K562 (cell line): ENCODE results near the gene LSS. TPM values are rescaled to one million over a fixed set of nuclear protein-coding genes. Genes with fewer than 3 reads are reported as not detected.

ENCODE experiments used
- BCOR ChIP-seq: fragments of 450-650 bp; IDR thresholded peaks from 2 replicates; pipeline ENCODE4 v1.6.1; 2016
- NFATC3 ChIP-seq: fragments of 450-650 bp; IDR thresholded peaks from 2 replicates; pipeline ENCODE4 v1.6.1; 2017; ENCODE audit warnings: mild to moderate bottlenecking
- NR2C2 ChIP-seq, 2 experiments: fragments of 200-800 bp in 1 of 2; sonication (Bioruptor generic) in 1 of 2; sonication (generic) in 1 of 2; formaldehyde crosslinking in 1 of 2; IDR thresholded peaks; 2 replicates each; pipeline versions ENCODE4 v1.6.1 to v1.8.0; 2016 to 2022; ENCODE audit warnings: mild to moderate bottlenecking in 1 of 2, missing compliant biosample characterization in 1 of 2, missing genetic modification characterization in 1 of 2, missing genetic modification reagents in 1 of 2
- PML ChIP-seq: IDR thresholded peaks from 2 replicates; pipeline ENCODE4 v1.6.1; 2012; ENCODE audit warnings: low read length, inconsistent platforms
- RBM22 ChIP-seq: fragments of 200-400 bp; formaldehyde crosslinking; IDR thresholded peaks from 2 replicates; pipeline ENCODE4 v1.6.1; 2018; ENCODE audit warnings: low read length, low read depth; ENCODE audit not compliant: poor library complexity, severe bottlenecking
- SIN3A ChIP-seq, 2 experiments: fragments of 150-350 bp in 1 of 2; IDR thresholded peaks; 2 replicates each; pipeline ENCODE4 v1.6.1; 2011 to 2016; ENCODE audit warnings: borderline replicate concordance in 2 of 2, low read depth in 2 of 2, low read length in 2 of 2, mild to moderate bottlenecking in 2 of 2, moderate library complexity in 2 of 2; ENCODE audit not compliant: control insufficient read depth in 1 of 2
- SIN3B ChIP-seq: fragments of 450-650 bp; IDR thresholded peaks from 2 replicates; pipeline ENCODE4 v1.6.1; 2017; ENCODE audit warnings: low read depth, mild to moderate bottlenecking, moderate library complexity
- ZNF780A ChIP-seq: fragments of 250-450 bp; sonication (Bioruptor Pico); IDR thresholded peaks from 2 replicates; pipeline ENCODE4 v1.5.0; 2021; ENCODE audit warnings: mild to moderate bottlenecking
- polyA plus RNA-seq, 8 experiments: library from polyadenylated mRNA; depleted of rRNA in 4 of 8; stranded (reverse) in 5 of 8; unstranded in 3 of 8; fragments of >200 nt; fragmentation: Nextera tagmentation in 2 of 8; fragmentation: Illumina TruSeq in 1 of 8; extraction: Ambion mirVana in 2 of 8; extraction: Trizol in 1 of 8; gene quantifications; 2 replicates each; pipeline versions ENCODE4 v1.2.1 to v1.2.3, GENCODE V29; 2011 to 2014; ENCODE audit warnings: inconsistent platforms in 1 of 8, missing spikeins in 1 of 8
- total RNA-seq, 7 experiments: library from RNA; depleted of rRNA in 6 of 7; stranded (reverse); fragments of >200 nt in 6 of 7; fragmentation: Illumina TruSeq in 2 of 7; extraction: Trizol in 2 of 7; gene quantifications; 2 replicates each; pipeline versions ENCODE4 v1.2.1 to v1.2.3, GENCODE V29; 2011 to 2021; ENCODE audit warnings: low replicate concordance in 1 of 7
- TF ChIP-seq, protein P1 (sequence below), 2 experiments: fragments of 450-650 bp; conservative IDR thresholded peaks; 2 replicates each; pipeline ENCODE4 v1.6.1; 2017; ENCODE audit warnings: mild to moderate bottlenecking in 2 of 2, moderate library complexity in 2 of 2
- TF ChIP-seq, protein P2 (sequence below): sonication (generic); formaldehyde crosslinking; IDR thresholded peaks from 2 replicates; pipeline ENCODE4 v1.8.0; 2022; ENCODE audit warnings: missing genetic modification reagents, mild to moderate bottlenecking, borderline replicate concordance
- TF ChIP-seq, protein P3 (sequence below): fragments of 450-650 bp; formaldehyde crosslinking; IDR thresholded peaks from 2 replicates; pipeline ENCODE4 v1.4.0; 2022; ENCODE audit warnings: missing genetic modification characterization
- TF ChIP-seq, protein P4 (sequence below), 2 experiments: IDR thresholded peaks; 2 replicates each; pipeline ENCODE4 v1.6.1; 2011; ENCODE audit warnings: borderline replicate concordance in 1 of 2, control low read depth in 1 of 2, low read depth in 1 of 2, low read length in 1 of 2, mild to moderate bottlenecking in 1 of 2, mixed read lengths in 1 of 2, moderate library complexity in 1 of 2; ENCODE audit not compliant: insufficient read depth in 1 of 2, insufficient read length in 1 of 2, poor library complexity in 1 of 2, severe bottlenecking in 1 of 2; ENCODE audit errors: extremely low read depth in 1 of 2
- TF ChIP-seq, protein P5 (sequence below): fragments of 450-650 bp; formaldehyde crosslinking; IDR thresholded peaks from 2 replicates; pipeline ENCODE4 v1.4.0; 2020; ENCODE audit warnings: mild to moderate bottlenecking, moderate library complexity
- TF ChIP-seq, protein P6 (sequence below): sonication (generic); formaldehyde crosslinking; IDR thresholded peaks from 2 replicates; pipeline ENCODE4 v1.8.0; 2023; ENCODE audit warnings: mild to moderate bottlenecking, missing genetic modification reagents

LSS gene
- total and polyA plus RNA-seq, 9 of the 15 experiments (the other 6 are each of a cell fraction or from before 2014, with no cell fraction given): 2.2 to 89.5 (median 37.4) TPM

DNA sequence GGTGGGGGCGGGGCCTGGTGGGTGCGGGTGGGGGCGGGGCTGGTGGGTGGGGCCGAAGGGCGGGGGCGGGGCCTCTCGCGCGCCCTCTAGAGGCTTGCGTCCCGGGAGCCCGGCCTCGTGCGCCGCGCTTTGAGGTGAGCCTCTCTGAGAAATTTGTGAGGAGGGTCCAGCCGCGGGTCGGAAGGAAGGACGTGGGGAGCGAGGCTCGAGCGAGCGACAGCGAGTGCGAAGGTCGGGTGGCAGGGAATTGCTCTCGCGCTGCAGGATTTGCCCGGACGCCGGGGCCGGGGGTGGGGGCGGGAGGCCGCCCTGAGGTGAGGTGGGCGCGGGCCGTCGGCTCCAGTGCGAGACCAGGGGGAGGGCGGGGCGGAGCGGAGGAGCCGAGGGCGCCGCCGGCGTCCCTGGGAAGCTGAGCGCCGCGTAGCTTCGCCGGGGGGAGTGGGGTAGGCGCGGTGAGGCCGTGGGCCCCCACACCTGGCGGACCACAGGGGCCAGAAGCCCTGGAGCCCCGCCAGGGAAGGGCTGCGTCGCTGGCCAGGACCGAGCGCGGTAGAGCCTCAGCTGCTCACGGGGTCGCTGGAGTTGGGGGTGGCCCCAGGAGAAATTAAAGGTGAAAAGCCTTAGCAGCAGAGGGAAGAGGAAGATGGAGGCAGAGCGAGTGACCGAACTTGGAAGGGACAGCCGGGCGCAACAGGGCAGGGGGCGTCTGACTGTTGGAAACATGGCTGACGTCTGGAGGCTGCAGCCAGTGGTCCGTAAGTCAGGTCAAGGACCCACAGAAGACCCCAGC, 754 bp upstream of the LSS start (continued):
- TF ChIP-seq, protein P1, sequence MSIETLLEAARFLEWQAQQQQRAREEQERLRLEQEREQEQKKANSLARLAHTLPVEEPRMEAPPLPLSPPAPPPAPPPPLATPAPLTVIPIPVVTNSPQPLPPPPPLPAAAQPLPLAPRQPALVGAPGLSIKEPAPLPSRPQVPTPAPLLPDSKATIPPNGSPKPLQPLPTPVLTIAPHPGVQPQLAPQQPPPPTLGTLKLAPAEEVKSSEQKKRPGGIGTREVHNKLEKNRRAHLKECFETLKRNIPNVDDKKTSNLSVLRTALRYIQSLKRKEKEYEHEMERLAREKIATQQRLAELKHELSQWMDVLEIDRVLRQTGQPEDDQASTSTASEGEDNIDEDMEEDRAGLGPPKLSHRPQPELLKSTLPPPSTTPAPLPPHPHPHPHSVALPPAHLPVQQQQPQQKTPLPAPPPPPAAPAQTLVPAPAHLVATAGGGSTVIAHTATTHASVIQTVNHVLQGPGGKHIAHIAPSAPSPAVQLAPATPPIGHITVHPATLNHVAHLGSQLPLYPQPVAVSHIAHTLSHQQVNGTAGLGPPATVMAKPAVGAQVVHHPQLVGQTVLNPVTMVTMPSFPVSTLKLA (conservative IDR thresholded peaks at IDR 0.05): peak in 1 of 2 experiments; percentile 78; a peak in 3 of 4 replicates
- TF ChIP-seq, protein P2, sequence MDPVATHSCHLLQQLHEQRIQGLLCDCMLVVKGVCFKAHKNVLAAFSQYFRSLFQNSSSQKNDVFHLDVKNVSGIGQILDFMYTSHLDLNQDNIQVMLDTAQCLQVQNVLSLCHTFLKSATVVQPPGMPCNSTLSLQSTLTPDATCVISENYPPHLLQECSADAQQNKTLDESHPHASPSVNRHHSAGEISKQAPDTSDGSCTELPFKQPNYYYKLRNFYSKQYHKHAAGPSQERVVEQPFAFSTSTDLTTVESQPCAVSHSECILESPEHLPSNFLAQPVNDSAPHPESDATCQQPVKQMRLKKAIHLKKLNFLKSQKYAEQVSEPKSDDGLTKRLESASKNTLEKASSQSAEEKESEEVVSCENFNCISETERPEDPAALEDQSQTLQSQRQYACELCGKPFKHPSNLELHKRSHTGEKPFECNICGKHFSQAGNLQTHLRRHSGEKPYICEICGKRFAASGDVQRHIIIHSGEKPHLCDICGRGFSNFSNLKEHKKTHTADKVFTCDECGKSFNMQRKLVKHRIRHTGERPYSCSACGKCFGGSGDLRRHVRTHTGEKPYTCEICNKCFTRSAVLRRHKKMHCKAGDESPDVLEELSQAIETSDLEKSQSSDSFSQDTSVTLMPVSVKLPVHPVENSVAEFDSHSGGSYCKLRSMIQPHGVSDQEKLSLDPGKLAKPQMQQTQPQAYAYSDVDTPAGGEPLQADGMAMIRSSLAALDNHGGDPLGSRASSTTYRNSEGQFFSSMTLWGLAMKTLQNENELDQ (CRISPR knock-in tag): peak; percentile 69; the same call in 1 of the 2 replicates
- 0 out of 2 replicates have a peak, but pooled peaks have one; percentile 26 for TF ChIP-seq PML
- no peak for TF ChIP-seq NFATC3
- 0 out of 2 replicates have a peak, but pooled peaks have one; percentile 26 for TF ChIP-seq BCOR
- peak in 1 of 2 experiments; percentile 43; a peak in 1 of 4 replicates for TF ChIP-seq SIN3A (IDR thresholded peaks at IDR 0.05; ENCODE audit: borderline replicate concordance in 2 of 2, control insufficient read depth in 1 of 2, low read depth in 2 of 2, low read length in 2 of 2)
- TF ChIP-seq, protein P3, sequence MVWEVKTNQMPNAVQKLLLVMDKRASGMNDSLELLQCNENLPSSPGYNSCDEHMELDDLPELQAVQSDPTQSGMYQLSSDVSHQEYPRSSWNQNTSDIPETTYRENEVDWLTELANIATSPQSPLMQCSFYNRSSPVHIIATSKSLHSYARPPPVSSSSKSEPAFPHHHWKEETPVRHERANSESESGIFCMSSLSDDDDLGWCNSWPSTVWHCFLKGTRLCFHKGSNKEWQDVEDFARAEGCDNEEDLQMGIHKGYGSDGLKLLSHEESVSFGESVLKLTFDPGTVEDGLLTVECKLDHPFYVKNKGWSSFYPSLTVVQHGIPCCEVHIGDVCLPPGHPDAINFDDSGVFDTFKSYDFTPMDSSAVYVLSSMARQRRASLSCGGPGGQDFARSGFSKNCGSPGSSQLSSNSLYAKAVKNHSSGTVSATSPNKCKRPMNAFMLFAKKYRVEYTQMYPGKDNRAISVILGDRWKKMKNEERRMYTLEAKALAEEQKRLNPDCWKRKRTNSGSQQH (CRISPR knock-in tag): 0 out of 2 replicates have a peak, but pooled peaks have one; percentile 15
- TF ChIP-seq, protein P4, sequence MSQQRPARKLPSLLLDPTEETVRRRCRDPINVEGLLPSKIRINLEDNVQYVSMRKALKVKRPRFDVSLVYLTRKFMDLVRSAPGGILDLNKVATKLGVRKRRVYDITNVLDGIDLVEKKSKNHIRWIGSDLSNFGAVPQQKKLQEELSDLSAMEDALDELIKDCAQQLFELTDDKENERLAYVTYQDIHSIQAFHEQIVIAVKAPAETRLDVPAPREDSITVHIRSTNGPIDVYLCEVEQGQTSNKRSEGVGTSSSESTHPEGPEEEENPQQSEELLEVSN (IDR thresholded peaks at IDR 0.05; ENCODE audit: borderline replicate concordance in 1 of 2, extremely low read depth in 1 of 2, insufficient read depth in 1 of 2, insufficient read length in 1 of 2, low read depth in 1 of 2, low read length in 1 of 2, poor library complexity in 1 of 2, severe bottlenecking in 1 of 2): peak; percentile 76 to 94
- TF ChIP-seq, protein P5, sequence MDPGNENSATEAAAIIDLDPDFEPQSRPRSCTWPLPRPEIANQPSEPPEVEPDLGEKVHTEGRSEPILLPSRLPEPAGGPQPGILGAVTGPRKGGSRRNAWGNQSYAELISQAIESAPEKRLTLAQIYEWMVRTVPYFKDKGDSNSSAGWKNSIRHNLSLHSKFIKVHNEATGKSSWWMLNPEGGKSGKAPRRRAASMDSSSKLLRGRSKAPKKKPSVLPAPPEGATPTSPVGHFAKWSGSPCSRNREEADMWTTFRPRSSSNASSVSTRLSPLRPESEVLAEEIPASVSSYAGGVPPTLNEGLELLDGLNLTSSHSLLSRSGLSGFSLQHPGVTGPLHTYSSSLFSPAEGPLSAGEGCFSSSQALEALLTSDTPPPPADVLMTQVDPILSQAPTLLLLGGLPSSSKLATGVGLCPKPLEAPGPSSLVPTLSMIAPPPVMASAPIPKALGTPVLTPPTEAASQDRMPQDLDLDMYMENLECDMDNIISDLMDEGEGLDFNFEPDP (CRISPR knock-in tag): no peak
- no peak for TF ChIP-seq ZNF780A (CRISPR knock-in tag)
- peak; percentile 30 for TF ChIP-seq RBM22
- no peak for TF ChIP-seq SIN3B
- no peak for TF ChIP-seq NR2C2 (CRISPR knock-in tag; IDR thresholded peaks at IDR 0.05)
- TF ChIP-seq NR2C2 (tag; IDR thresholded peaks at IDR 0.05): peak; percentile 15; the same call in 1 of the 2 replicates
- TF ChIP-seq, protein P6, sequence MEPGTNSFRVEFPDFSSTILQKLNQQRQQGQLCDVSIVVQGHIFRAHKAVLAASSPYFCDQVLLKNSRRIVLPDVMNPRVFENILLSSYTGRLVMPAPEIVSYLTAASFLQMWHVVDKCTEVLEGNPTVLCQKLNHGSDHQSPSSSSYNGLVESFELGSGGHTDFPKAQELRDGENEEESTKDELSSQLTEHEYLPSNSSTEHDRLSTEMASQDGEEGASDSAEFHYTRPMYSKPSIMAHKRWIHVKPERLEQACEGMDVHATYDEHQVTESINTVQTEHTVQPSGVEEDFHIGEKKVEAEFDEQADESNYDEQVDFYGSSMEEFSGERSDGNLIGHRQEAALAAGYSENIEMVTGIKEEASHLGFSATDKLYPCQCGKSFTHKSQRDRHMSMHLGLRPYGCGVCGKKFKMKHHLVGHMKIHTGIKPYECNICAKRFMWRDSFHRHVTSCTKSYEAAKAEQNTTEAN (CRISPR knock-in tag): no peak
